HL-60/S4 (cell line): ENCODE data around the gene CBS.
"Not testable (repeated sequence)": the region's sequence is repeated elsewhere in the genome, so short reads cannot be mapped to it uniquely, and the experiment has no call there.

Experiments used
- in situ Hi-C: fragments of 300-500 bp; cut with MboI; formaldehyde crosslinking; loops from 2 replicates; pipeline ENCODE4 v1.14.3; 2022; ENCODE audit warnings: low sequenced_read_pairs

The CBS gene

GRCh38 chr21:43069682-43070081 lies 6.0 kb downstream of the CBS start:
- in situ Hi-C loops, result not testable (repeated sequence)

GRCh38 chr21:43068065-43068464 lies 7.6 kb downstream of the CBS start:
- in situ Hi-C loops, result not testable (repeated sequence)

- in situ Hi-C loops, result not testable (repeated sequence)
Measured at GRCh38 chr21:43066690-43067089, 8.9 kb downstream of the CBS start.

GRCh38 chr21:43065991-43066390 lies 9.6 kb downstream of the CBS start:
- in situ Hi-C loops, result not testable (repeated sequence)

- in situ Hi-C loops, result not testable (repeated sequence)
Measured at GRCh38 chr21:43064265-43064917, 11.2 kb downstream of the CBS start.

- in situ Hi-C loops, result not testable (repeated sequence)
Measured at GRCh38 chr21:43062955-43063664, 12.5 kb downstream of the CBS start.

- in situ Hi-C loops, result not testable (repeated sequence)
Measured at GRCh38 chr21:43053112-43053511, 22.5 kb downstream of the CBS start.

- in situ Hi-C loops, result not testable (repeated sequence)
Measured at GRCh38 chr21:43045876-43046821, 29.5 kb downstream of the CBS start.

- in situ Hi-C loops, result not testable (repeated sequence)
Measured at GRCh38 chr21:43045165-43045875, 30.3 kb downstream of the CBS start.

GRCh38 chr21:43044547-43044946 lies 31.1 kb downstream of the CBS start:
- in situ Hi-C loops, result not testable (repeated sequence)

- in situ Hi-C loops, result not testable (repeated sequence)
Measured at GRCh38 chr21:43043291-43043690, 32.3 kb downstream of the CBS start.

GRCh38 chr21:43042169-43042568 lies 33.5 kb downstream of the CBS start:
- in situ Hi-C loops, result not testable (repeated sequence)

- in situ Hi-C loops, result not testable (repeated sequence)
Measured at GRCh38 chr21:43038659-43039044, 37.0 kb downstream of the CBS start.

- in situ Hi-C loops, result not testable (repeated sequence)
Measured at GRCh38 chr21:43037918-43038658, 37.5 kb downstream of the CBS start.

GRCh38 chr21:43036889-43037288 lies 38.7 kb downstream of the CBS start:
- in situ Hi-C loops, result not testable (repeated sequence)

GRCh38 chr21:43034826-43035225 lies 40.8 kb downstream of the CBS start:
- in situ Hi-C loops, result no loop called here

- in situ Hi-C loops, result no loop called here
Measured at GRCh38 chr21:43034101-43034500, 41.5 kb downstream of the CBS start.

- in situ Hi-C loops, result no loop called here
Measured at GRCh38 chr21:43031121-43031619, 44.5 kb downstream of the CBS start.

GRCh38 chr21:43029785-43030184 lies 45.9 kb downstream of the CBS start:
- in situ Hi-C loops, result no loop called here
